ENCODE measurements around the gene RELN.
"Not testable (repeated sequence)": the region's sequence is repeated elsewhere in the genome, so short reads cannot be mapped to it uniquely, and the experiment has no call there.

RELN gene

DNA sequence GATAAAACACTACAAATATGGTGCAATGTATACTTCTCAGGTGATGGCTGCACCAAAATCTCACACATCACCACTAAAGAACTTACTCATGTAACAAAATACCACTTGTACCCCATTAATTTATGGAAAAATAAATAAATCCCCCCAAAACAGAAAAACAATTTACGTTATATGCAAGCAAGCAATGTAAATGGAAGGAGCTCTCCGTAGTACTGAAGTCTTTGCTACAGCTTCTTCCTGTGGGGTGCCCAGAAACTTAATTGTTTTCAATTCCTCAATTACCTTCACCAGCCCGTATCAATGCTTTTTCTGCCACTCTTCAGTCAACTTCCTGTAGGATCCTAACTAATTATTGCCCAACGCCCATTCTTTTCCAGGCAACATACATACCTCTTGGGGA lies 138.1 kb downstream of the RELN start:
- no peak for DNase-seq (ENCODE audit: low read depth in 2 of 2)

DNA sequence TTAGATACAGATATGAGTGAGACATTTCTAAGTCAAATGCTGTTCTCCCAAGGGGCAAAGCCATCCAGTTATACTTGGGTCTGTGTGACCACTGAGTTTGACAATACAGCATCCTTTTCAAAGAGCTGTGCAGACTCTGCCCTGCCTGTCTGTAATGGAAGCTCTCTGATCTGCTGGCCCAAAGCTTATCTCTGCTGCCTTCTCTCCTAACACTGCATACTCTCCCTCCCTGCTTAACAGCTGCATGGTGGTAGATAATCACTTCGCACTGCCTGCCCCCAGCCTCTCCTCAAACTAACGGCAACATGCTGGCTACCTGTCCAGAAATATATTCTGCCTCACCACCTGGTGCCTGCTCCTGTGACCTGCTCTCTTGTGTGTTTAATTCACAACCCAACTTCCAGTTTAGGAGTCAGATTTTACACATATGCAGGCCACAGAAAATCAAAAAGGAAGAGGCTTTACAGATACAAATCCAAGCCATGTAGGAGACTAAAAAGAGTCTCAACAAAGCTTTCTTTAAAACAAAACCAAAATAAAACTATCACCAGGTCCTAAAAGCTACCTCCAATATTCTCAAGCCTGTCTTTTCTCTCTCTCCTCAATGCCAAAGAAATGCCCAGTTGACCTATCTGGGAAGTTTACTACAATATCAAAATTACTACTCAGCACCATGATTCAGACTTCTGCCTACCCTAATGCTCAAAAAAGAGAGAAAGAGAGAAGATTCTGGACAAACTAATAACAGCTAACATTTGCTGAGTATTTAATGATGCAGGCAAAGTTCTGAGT lies 145.6 kb downstream of the RELN start:
- no peak for DNase-seq (ENCODE audit: low read depth in 2 of 2)

- DNase-seq (ENCODE audit: low read depth in 2 of 2) = no peak
These were observed 156.1 kb downstream of the RELN start for GRCh38 chr7:103833401-103833800.

GRCh38 chr7:103832438-103832837 lies 157.0 kb downstream of the RELN start:
- no peak for DNase-seq (ENCODE audit: low read depth in 2 of 2)

DNA sequence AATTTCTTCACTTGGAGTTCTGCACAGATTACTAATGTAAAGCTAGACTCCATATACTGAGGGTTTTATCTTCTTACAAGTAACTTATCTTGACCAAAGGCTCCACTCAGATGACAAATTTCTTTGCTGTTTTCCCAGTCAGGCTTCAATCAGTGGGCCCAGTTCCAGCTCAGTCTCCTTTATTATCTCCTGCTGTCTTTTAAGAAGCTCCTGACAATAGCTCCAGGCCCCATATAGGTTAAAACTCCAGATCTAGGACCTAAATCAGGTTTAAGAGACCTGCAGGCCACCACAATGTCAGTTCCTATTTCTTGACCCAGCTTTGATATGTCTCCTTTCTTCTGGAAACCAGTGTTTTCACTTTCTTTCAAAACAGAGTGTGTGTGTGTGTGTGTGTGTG lies 165.2 kb downstream of the RELN start:
- no peak for DNase-seq (ENCODE audit: low read depth in 2 of 2)

DNA sequence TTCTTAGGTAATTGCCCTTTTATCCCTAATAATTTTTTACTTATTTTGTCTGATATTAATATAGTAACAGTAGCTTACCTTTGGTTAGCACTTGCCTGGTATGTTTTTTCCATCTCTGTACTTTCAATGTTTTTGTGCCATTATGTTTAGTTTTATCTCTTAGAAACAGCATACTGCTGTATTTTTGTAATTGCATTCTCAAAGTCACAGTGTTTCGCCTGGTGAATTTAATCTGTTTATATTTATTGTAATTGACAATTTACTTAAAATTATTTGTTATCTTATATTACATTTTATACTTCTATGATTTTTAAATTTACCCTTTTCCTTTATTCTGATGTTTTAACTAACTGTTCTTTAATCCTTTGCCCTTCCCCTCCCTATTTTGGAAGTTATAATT lies 166.4 kb downstream of the RELN start:
- no peak for DNase-seq (ENCODE audit: low read depth in 2 of 2)

DNA sequence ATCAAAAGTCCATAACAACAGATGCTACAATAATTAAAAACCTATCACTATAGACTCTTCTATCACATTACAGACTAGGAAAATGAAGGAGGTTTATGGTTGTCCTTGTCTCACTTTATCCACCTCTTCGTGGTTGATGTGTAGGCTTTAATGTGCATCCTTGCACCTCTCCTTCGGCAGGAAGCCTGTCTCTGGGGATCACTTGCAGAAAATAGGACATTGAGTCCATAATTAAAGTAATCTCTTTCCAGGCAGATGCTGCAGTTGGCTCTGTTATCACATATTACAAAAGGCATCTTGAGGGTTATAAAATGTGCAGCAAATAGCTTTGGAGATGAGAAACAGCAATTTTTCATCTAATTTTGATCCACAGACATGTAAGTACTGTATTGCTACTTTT lies 168.4 kb downstream of the RELN start:
- no peak for DNase-seq (ENCODE audit: low read depth in 2 of 2)

DNA sequence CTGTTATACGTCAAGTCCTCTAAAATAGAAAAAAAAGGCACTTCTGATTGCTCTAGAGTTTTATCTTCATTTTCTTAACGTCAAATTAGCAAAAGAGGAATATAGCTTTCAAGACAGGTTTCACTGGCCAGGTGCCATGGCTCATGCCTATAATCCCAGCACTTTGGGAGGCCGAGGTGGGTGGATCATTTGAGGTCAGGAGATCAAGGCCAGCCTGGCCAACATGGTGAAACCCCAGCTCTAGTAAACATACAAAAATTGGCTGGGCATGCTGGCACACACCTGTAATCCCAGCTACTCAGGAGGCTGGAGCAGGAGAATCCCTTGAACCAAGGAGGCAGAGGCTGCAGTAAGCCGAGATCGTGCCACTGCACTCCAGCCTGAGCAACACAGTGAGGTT lies 173.5 kb downstream of the RELN start:
- DNase-seq (ENCODE audit: low read depth in 2 of 2) = not testable (repeated sequence)

GRCh38 chr7:103813970-103814369 lies 175.5 kb downstream of the RELN start:
- no peak for DNase-seq (ENCODE audit: low read depth in 2 of 2)

- no peak for DNase-seq (ENCODE audit: low read depth in 2 of 2)
These were observed 177.5 kb downstream of the RELN start for GRCh38 chr7:103811997-103812396.

DNA sequence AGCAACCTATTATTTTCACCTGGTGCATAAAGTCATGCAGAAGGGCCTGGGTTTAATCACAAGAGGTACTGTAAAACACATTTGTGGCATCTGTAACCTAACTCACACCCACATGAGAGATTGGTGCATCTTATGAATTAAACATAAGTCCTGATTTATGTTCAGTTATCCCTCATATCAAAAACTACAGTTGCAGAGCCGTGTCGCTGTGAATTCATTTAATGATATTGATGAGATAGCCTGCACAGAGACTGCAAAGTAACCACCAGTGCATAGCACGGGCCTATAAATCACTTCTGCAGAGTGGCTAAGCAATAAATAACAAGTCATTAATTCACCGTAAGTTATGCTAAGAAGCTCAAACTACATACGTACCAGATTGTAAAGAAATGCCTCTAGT lies 178.2 kb downstream of the RELN start:
- DNase-seq (ENCODE audit: low read depth in 2 of 2) = no peak

DNA sequence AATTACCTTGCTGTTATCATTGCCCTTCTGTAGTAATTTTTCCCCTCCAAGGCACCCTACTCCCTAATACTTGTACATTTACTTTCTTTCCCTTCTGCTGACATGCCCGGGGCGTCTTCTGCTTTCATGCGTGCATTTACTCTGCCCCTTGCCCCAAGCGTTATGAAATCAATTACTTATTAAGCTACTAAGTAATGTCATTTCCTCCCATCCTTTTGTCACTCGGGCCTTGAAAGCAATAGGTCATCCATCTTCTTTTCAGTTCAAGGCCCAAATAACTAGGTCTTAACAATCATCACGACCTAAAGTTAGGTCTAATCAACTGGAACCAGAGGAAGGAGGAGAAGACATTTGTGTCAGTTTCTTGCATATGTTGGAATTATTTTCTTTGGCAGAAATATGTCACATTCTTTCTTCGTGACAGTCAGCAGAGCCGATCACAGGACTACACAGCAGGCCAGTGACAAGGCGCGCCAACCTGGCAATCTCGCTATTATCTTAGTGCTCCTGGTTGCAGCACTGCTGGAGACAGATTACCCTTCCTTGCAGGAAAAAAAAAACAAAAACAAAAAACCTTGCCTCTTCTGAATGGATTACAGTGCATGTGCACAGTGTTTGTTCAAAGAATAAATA lies 179.2 kb downstream of the RELN start:
- DNase-seq (ENCODE audit: low read depth in 2 of 2) = no peak

DNA sequence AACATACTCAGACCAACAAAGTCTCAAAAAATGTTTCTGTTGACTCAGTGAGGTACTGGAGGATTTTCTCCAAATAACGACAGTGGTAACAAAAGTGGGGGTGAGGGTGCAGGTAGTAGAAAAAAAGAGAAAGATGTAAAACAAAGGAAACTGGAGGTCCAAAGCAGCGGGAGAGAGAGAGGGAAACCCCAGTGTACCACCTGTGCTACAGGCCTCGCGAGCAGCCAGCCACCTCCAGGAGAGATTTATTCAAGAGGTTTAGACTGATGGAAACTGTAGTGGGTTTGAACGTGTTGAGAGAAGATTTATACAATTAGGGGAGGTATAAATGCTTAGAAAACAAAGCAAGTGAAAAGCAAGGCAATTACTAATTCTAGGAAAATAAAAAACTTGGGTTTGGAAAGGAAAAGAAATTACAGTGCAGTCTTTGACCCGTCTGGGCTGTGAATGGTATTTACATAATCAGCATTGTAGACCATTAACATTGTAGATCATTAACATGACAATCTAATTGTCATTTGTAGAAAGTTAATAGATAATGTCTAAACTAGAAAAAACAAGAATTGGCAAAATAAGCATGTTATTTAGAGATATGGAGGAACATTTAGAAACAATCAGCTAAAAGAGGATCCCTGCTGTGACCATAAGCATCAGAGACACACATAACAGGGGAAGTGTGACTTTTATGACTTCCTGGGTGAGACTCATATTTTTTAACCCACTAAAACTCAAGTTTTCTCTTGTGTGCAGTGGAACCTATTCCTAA lies 180.0 kb downstream of the RELN start:
- no peak for DNase-seq (ENCODE audit: low read depth in 2 of 2)

- DNase-seq (ENCODE audit: low read depth in 2 of 2) = no peak
These were observed 184.1 kb downstream of the RELN start for GRCh38 chr7:103805346-103805745.

DNA sequence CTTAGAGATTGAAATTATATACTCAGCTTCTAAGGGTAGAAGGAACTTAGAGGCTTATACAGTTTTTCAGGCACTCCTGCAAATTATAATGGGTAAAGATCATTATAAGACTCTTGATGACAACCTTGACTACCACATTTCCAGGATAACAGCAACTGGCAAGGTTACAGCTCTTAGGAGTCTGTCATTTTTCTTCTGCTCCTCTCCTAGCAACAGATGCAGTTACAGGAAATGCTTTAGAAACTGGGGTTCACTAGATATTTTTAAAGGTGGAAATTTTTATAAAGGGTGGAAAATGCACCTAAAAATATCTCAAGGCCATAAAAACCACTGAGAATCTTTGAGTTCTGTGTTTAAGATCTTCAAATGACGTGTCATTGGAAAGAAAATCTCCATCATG lies 185.8 kb downstream of the RELN start:
- no peak for DNase-seq (ENCODE audit: low read depth in 2 of 2)

GRCh38 chr7:103799298-103799697 lies 190.2 kb downstream of the RELN start:
- DNase-seq (ENCODE audit: low read depth in 2 of 2) = no peak

- DNase-seq (ENCODE audit: low read depth in 2 of 2) = no peak
These were observed 191.7 kb downstream of the RELN start for GRCh38 chr7:103797647-103798307.

- DNase-seq (ENCODE audit: low read depth in 2 of 2) = no peak
These were observed 193.0 kb downstream of the RELN start for GRCh38 chr7:103796327-103796962.

DNA sequence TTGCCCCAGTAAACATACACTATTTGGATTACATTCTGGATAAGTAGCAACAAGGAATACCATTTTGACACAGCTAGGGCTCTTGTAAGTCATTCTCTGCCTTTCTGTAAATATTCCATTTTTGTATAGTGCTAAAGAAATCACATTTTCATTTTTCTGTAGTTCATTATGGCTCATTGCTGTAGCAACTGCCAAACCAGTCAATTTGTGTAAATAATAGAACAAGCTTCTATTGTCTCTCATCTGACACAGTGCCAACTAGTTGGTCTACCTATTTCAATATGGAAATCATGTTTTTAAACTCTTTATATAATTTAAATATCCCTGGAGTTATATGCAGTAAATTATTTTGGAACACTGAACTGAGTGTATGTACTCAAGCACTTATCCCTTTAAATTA lies 193.7 kb downstream of the RELN start:
- DNase-seq (ENCODE audit: low read depth in 2 of 2) = no peak

DNA sequence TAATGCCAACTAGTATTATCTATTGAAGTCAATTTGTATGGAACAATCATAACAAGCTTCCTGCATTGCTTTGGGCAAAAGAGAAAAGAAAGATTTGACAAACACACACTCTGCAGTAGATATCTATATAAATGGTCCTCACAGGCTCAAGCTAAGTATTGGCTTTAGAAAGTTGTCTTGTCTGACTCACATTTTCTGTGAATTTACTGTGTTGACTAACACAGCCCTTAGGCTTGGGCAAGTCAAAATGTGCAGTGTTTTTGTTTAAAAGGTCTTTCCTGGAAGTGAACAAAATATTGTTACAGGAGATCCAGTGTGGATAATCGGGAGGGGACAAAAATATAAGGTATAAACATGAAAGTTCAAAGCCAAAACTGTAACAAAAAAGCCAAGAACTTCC lies 194.4 kb downstream of the RELN start:
- no peak for DNase-seq (ENCODE audit: low read depth in 2 of 2)

DNA sequence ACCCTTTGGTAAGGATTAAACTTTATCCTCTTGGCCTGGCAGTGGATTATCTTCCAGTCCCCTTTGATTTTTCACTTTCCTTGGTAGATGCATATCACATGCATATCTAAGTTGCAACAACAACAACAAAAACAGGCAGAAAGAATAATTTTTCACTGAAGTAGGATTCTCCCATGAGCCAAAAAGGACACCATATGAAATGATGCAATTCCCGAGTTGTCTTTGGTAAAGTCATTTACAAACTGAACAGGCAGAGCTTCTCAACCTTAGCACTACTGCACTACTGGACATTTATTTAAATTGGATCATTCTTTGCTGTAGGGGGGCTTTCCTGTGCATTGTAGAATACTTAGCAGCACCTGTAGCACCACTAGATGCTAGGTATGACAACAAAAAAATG lies 195.0 kb downstream of the RELN start:
- no peak for DNase-seq (ENCODE audit: low read depth in 2 of 2)

GRCh38 chr7:103793614-103794013 lies 195.8 kb downstream of the RELN start:
- no peak for DNase-seq (ENCODE audit: low read depth in 2 of 2)
